SIG-M5 treated with dmso at 0.1 percent for 504 hours (cell line): Measurements from ENCODE around the gene CDH11.

ENCODE experiments used
- DNase-seq: peaks from one replicate; lab custom pipeline; 2025; ENCODE audit not compliant: unreplicated experiment; lab: John Stamatoyannopoulos, UW

CDH11 gene

GRCh38 chr16:64983231-64983630 lies 138.6 kb downstream of the CDH11 start:
- no peak for DNase-seq

GRCh38 chr16:64982581-64982980 lies 139.3 kb downstream of the CDH11 start:
- DNase-seq: no peak

- DNase-seq: no peak
These were observed 140.1 kb downstream of the CDH11 start for GRCh38 chr16:64981568-64982281.

- no peak for DNase-seq
These were observed 144.5 kb downstream of the CDH11 start for GRCh38 chr16:64977206-64977920.

GRCh38 chr16:64975821-64976220 lies 146.0 kb downstream of the CDH11 start:
- DNase-seq: no peak

GRCh38 chr16:64974381-64974780 lies 147.5 kb downstream of the CDH11 start:
- no peak for DNase-seq

- no peak for DNase-seq
These were observed 148.7 kb downstream of the CDH11 start for GRCh38 chr16:64973171-64973570.

GRCh38 chr16:64971171-64971570 lies 150.7 kb downstream of the CDH11 start:
- no peak for DNase-seq

- DNase-seq: no peak
These were observed 152.6 kb downstream of the CDH11 start for GRCh38 chr16:64969221-64969620.

- DNase-seq: no peak
These were observed 153.3 kb downstream of the CDH11 start for GRCh38 chr16:64968539-64968938.

GRCh38 chr16:64964126-64964540 lies 157.7 kb downstream of the CDH11 start:
- no peak for DNase-seq

GRCh38 chr16:64962786-64963185 lies 159.1 kb downstream of the CDH11 start:
- no peak for DNase-seq

GRCh38 chr16:64957246-64957645 lies 164.6 kb downstream of the CDH11 start:
- DNase-seq: no peak

- DNase-seq: no peak
These were observed 169.7 kb downstream of the CDH11 start for GRCh38 chr16:64952177-64952576.

GRCh38 chr16:64951193-64951592 lies 170.7 kb downstream of the CDH11 start:
- no peak for DNase-seq

- no peak for DNase-seq
These were observed 171.1 kb downstream of the CDH11 start for GRCh38 chr16:64950731-64951130.

GRCh38 chr16:64950262-64950661 lies 171.6 kb downstream of the CDH11 start:
- DNase-seq: no peak

GRCh38 chr16:64948056-64948455 lies 173.8 kb downstream of the CDH11 start:
- no peak for DNase-seq

GRCh38 chr16:64947651-64948050 lies 174.2 kb downstream of the CDH11 start:
- DNase-seq: no peak

- no peak for DNase-seq
These were observed 188.0 kb downstream of the CDH11 start for GRCh38 chr16:64933885-64934284.

GRCh38 chr16:64926476-64926875 lies 195.4 kb downstream of the CDH11 start:
- DNase-seq: no peak

GRCh38 chr16:64925166-64925565 lies 196.7 kb downstream of the CDH11 start:
- no peak for DNase-seq

- no peak for DNase-seq
These were observed 197.8 kb downstream of the CDH11 start for GRCh38 chr16:64924086-64924485.
